Right lobe of liver (tissue), 6 donors: ENCODE results near the gene KRTAP5-2. TPM values are rescaled to one million over a fixed set of nuclear protein-coding genes. Genes with fewer than 3 reads are reported as not detected.

Source experiments
- ATAC-seq, 4 donors: fragments of 200-7000 bp; cut with Tn5 transposase; one replicate each; pipeline ENCODE4 v1.9.1; 2020; ENCODE audit warnings: mild to moderate bottlenecking in 4 of 4, moderate library complexity in 4 of 4
- DNase-seq, 3 donors: peaks; one replicate each; pipeline ENCODE4 v3.0.0-alpha.2; 2020
- H3K27ac ChIP-seq, 3 donors: fragments of 200-600 bp; one replicate each; pipeline ENCODE4 v1.8.0; 2022
- H3K27me3 ChIP-seq, 2 donors: fragments of 200-600 bp; one replicate each; pipeline ENCODE4 v1.8.0; 2022
- H3K36me3 ChIP-seq, 4 donors: fragments of 200-600 bp; sonication (generic) in 1 of 4; one replicate each; pipeline versions ENCODE4 v1.5.1 to v1.8.0; 2017 to 2022; ENCODE audit warnings: control low read depth in 1 of 4
- H3K4me1 ChIP-seq, 4 donors: fragments of 200-600 bp; sonication (generic) in 1 of 4; one replicate each; pipeline versions ENCODE4 v1.5.1 to v1.8.0; 2017 to 2022; ENCODE audit warnings: control low read depth in 1 of 4
- H3K4me3 ChIP-seq, 3 donors: fragments of 200-600 bp; one replicate each; pipeline ENCODE4 v1.8.0; 2022
- H3K9me3 ChIP-seq, 4 donors: fragments of 200-600 bp; sonication (generic) in 1 of 4; one replicate each; pipeline versions ENCODE4 v1.5.1 to v1.8.0; 2017 to 2022; ENCODE audit warnings: control low read depth in 1 of 4
- POLR2A ChIP-seq: fragments of 450-650 bp; IDR thresholded peaks from one replicate; pipeline ENCODE4 v1.6.1; 2017; ENCODE audit warnings: antibody characterized with exemption, mild to moderate bottlenecking
- WGBS: methylation state at CpG from one replicate; pipeline ENCODE4 v1.1.6; 2018; ENCODE audit warnings: low coverage, low lambda C conversion rate; ENCODE audit not compliant: insufficient coverage; ENCODE audit errors: missing lambda C conversion rate; 5-methylcytosine and 5-hydroxymethylcytosine counted together
- intact Hi-C, 2 donors: fragments of 100-400 bp; cut with DNase I; formaldehyde crosslinking; loops; one replicate each; pipeline versions ENCODE4 v1.11.2 to v1.14.1; 2022
- total RNA-seq, 6 experiments: library from RNA; depleted of rRNA in 2 of 6; stranded (reverse); fragments of >200 nt in 2 of 6; fragmentation: NEBNext Ultra II Directional in 3 of 6; extraction: Animal tissue kit (Norgen Biotek cat#: 25700) in 3 of 6; gene quantifications; one replicate each; pipeline versions ENCODE4 v1.1.0 to v1.2.4, GENCODE V29; 2016 to 2023
- TF ChIP-seq, protein P1 (sequence below), 4 donors: fragments of 200-600 bp in 3 of 4; fragments of 450-650 bp in 1 of 4; IDR thresholded peaks; one replicate each; pipeline versions ENCODE4 v1.5.1 to v1.8.0; 2016 to 2022; ENCODE audit warnings: antibody characterized with exemption in 4 of 4, mild to moderate bottlenecking in 2 of 4
- donor health status: DM: no; HTN: yes; CAD: no.
- donor health status: DM: no; HTN: no; CAD: no.
- donor health status: DM: no; HTN: no; CAD: no.
- donor health status: DM: no; HTN: yes; CAD: no.
- donor health status: DM: no; HTN: yes; CAD: no.

Gene KRTAP5-2
- total RNA-seq, 6 experiments from 2014 or later = not detected

DNA sequence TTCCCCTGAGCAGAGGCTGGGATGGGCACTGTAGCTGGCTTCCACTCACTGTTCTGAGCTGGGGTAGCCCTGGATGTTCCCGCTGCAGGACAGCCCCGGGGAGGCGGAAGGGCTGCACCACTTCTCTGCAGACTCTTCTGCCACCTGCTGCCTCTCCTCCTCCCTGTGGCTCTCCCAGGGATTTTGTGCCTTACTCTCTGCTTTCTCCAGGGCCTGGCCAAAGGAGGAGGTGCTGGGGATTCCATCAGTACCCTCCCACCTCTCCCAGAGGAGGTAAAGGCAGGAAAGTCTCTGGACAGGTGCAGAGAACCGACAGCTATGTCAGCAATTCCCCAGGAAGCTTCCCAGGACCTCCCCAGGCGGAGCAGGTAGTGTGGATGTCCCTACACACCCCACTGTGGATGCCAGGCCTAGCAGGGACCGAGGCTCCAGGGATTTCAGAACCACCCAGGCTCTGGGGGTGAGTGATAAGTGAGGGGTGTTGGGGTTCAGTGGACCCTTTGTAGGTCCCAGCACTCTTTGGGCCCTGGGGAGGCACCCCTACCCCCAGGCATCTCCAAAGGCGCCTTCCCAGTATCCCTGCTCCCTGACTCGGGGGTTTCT is 37.3 kb downstream of the KRTAP5-2 start:
- no peak for ATAC-seq
- intact Hi-C loops = no loop called here
- H3K9me3 ChIP-seq = no peaks in the 10 kb centered on the region
- H3K27me3 ChIP-seq = no peaks in the 10 kb centered on the region
- DNase-seq = no peak
- TF ChIP-seq, protein P1, sequence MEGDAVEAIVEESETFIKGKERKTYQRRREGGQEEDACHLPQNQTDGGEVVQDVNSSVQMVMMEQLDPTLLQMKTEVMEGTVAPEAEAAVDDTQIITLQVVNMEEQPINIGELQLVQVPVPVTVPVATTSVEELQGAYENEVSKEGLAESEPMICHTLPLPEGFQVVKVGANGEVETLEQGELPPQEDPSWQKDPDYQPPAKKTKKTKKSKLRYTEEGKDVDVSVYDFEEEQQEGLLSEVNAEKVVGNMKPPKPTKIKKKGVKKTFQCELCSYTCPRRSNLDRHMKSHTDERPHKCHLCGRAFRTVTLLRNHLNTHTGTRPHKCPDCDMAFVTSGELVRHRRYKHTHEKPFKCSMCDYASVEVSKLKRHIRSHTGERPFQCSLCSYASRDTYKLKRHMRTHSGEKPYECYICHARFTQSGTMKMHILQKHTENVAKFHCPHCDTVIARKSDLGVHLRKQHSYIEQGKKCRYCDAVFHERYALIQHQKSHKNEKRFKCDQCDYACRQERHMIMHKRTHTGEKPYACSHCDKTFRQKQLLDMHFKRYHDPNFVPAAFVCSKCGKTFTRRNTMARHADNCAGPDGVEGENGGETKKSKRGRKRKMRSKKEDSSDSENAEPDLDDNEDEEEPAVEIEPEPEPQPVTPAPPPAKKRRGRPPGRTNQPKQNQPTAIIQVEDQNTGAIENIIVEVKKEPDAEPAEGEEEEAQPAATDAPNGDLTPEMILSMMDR (IDR thresholded peaks at IDR 0.05) = no peak
- no peak for TF ChIP-seq POLR2A
- 79% methylated on average over 2 of the region's 8 CpGs for WGBS
- H3K4me3 ChIP-seq = no peak overlapping the region
- peaks cover 0 to 18% (median 7%) of the 10 kb centered on the region in 4 donors for H3K4me1 ChIP-seq
- no peak overlapping the region for H3K27ac ChIP-seq
- H3K36me3 ChIP-seq = no peaks in the 10 kb centered on the region

DNA sequence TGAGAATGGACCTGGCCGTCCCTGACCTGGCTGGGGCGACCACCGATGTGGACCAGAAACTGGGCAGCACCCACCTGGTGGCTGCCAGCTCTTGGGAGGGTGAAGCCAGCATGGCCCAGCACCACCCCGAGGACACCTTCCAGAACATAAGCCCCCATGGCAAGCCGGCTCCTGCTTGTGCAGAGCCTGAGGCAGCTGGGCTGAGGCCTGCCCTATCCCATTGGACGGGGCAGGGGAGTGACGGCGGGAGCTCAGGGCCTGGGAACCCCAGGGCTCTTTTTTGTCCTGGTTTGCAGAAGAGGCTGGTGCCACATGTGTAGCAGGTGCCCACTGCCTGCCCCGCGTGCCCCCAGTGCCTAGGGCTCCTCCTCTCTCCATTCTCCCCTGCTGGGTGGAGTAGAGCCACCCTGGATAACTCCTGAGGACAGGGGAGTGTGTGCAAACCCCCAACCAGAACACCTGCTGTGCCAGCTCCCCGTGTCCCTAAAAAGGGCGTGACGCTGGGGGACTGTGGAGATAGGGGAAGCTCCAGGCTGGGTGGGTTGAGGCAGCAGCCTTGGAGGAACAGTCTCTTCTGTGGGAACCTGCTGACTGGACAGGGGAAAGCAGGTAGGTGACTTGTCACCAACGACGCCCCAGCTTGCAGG is 38.0 kb downstream of the KRTAP5-2 start:
- Histone ChIP-seq H3K27ac (peak overlapping the region; percentile 27 to 51 (median 43)), H3K9me3 (no peaks in the 10 kb centered on the region), H3K27me3 (no peaks in the 10 kb centered on the region), H3K4me3 (no peak overlapping the region), H3K4me1 (peaks cover 0 to 18% (median 7%) of the 10 kb centered on the region in 4 donors), H3K36me3 (no peaks in the 10 kb centered on the region)
- no peak for TF ChIP-seq POLR2A
- TF ChIP-seq, protein P1 (IDR thresholded peaks at IDR 0.05) = no peak
- 30% methylated on average over 2 of the region's 15 CpGs for WGBS
- DNase-seq = no peak
- intact Hi-C loops = no loop called here
- ATAC-seq = no peak

DNA sequence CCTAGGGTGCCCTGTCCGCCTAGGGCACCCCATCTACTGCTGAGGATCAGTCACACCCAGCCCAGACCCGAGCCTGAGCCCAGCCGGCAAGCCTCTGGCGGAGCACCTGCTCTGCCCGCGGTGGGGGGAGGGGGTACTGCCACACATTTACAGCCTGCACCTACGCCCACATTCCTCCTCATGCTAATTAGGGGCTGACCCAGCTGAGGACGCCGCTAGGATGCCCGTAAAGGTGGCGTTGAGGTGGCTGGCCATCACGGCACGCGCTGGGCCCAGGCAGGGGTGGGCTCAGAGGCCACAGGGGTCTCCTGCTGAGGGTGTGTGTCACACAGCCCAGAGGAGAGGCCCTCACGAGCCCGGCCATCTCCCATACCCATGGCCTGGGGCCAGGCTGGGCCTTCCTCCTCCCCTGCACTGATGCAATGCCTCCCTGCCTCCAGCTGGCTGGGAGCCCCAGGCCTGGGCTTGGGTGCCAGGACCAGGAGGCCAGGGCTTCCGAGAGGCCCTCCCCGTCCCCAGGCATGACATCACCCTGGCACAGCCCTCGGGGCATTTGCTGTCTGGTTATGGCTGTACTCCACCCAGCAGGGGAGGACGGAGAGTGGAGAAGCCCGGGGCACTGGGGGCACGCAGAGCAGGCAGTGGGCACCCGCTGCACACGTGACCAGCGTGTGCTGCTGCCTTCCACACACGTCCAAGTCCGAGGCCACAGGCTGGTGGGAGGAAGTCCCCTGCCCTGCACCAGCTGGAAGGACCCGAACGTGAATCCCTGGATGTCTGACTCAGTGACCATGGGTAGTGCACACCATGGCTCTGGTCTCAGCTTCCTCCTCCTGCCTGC is 38.8 kb downstream of the KRTAP5-2 start:
- intact Hi-C loops = no loop called here
- no peaks in the 10 kb centered on the region for H3K27me3 ChIP-seq
- no peaks in the 10 kb centered on the region for H3K36me3 ChIP-seq
- TF ChIP-seq, protein P1 (IDR thresholded peaks at IDR 0.05) = no peak
- peak; percentile 80 for TF ChIP-seq POLR2A
- peak; percentile 87 to 92 (median 90) for ATAC-seq
- 14% methylated on average over 7 of the region's 29 CpGs for WGBS
- no peaks in the 10 kb centered on the region for H3K9me3 ChIP-seq
- peak; percentile 95 to 98 (median 97) for DNase-seq
- H3K4me1 ChIP-seq = peaks cover 0 to 18% (median 7%) of the 10 kb centered on the region in 4 donors
- H3K4me3 ChIP-seq = peak overlapping the region; percentile 9 to 31 (median 25)
- H3K27ac ChIP-seq = peak overlapping the region; percentile 51 to 74 (median 67)

DNA sequence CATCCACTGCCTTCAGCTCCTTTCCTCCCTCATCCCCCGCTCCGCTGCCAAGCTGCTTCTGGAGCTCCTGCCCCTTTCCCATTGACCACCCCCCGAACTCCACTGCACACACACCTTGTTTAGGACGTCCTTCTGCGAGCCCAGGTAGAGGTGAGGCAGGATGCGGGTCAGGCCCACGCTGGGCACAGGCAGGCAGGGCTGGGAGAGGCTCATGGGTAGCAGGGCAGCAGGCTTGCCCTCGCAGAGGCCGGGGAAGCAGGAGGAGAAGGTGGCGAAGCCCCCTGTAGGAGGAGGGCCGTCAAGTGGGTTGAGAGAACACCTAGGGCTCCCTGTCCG is 39.4 kb downstream of the KRTAP5-2 start:
- H3K27me3 ChIP-seq = no peaks in the 10 kb centered on the region
- H3K4me1 ChIP-seq = peaks cover 0 to 18% (median 7%) of the 10 kb centered on the region in 4 donors
- ATAC-seq = peak in 1 of 4 donors; percentile 3
- intact Hi-C loops = no loop called here
- no peaks in the 10 kb centered on the region for H3K9me3 ChIP-seq
- no peaks in the 10 kb centered on the region for H3K36me3 ChIP-seq
- H3K27ac ChIP-seq = peak overlapping the region; percentile 51 to 74 (median 67)
- peak overlapping the region in 2 of 3 donors; percentile 9 to 31 for H3K4me3 ChIP-seq
- DNase-seq = no peak
- TF ChIP-seq POLR2A = no peak
- TF ChIP-seq, protein P1 (IDR thresholded peaks at IDR 0.05) = no peak
- WGBS = 26% methylated on average over 8 of the region's 12 CpGs
